KMS-11 (cell line): Measurements from ENCODE around the gene PHF21A.

Source experiments
- H2AFZ ChIP-seq: fragments of 200-600 bp; sonication (generic); 2 replicates; pipeline ENCODE4 v1.6.1; 2016; ENCODE audit warnings: antibody characterized with exemption, mixed run types, low read depth
- H3K27ac ChIP-seq: fragments of 200-600 bp; sonication (generic); 2 replicates; pipeline ENCODE4 v1.6.1; 2016; ENCODE audit warnings: mild to moderate bottlenecking, mixed run types
- H3K27me3 ChIP-seq: fragments of 200-600 bp; sonication (generic); 2 replicates; pipeline ENCODE4 v1.6.1; 2017; ENCODE audit warnings: mild to moderate bottlenecking, low read depth, mixed run types, moderate library complexity; ENCODE audit not compliant: insufficient read depth
- H3K36me3 ChIP-seq: fragments of 200-600 bp; sonication (generic); 2 replicates; pipeline ENCODE4 v1.6.1; 2017; ENCODE audit warnings: mild to moderate bottlenecking, mixed run types; ENCODE audit not compliant: insufficient read depth
- H3K4me1 ChIP-seq: fragments of 200-600 bp; sonication (generic); 2 replicates; pipeline ENCODE4 v1.6.1; 2016; ENCODE audit warnings: mild to moderate bottlenecking, low read depth, mixed run types; ENCODE audit not compliant: poor library complexity, severe bottlenecking
- H3K4me2 ChIP-seq: fragments of 200-600 bp; sonication (generic); 2 replicates; pipeline ENCODE4 v1.7.0; 2016; ENCODE audit warnings: mild to moderate bottlenecking, mixed run types
- H3K4me3 ChIP-seq: fragments of 200-600 bp; sonication (generic); IDR thresholded peaks from 2 replicates; pipeline ENCODE4 v1.6.1; 2017; ENCODE audit warnings: low read depth, low read length, mixed read lengths; ENCODE audit not compliant: insufficient read depth
- H3K79me2 ChIP-seq: fragments of 200-600 bp; sonication (generic); 2 replicates; pipeline ENCODE4 v1.6.1; 2016; ENCODE audit warnings: low read depth, mixed run types; ENCODE audit not compliant: insufficient read depth
- H3K9ac ChIP-seq: fragments of 200-600 bp; sonication (generic); 2 replicates; pipeline ENCODE4 v1.6.1; 2016; ENCODE audit warnings: mild to moderate bottlenecking, mixed run types
- H4K20me1 ChIP-seq: fragments of 200-600 bp; sonication (generic); 2 replicates; pipeline ENCODE4 v1.6.1; 2016; ENCODE audit warnings: mild to moderate bottlenecking, mixed run types; ENCODE audit not compliant: insufficient read depth
- TF ChIP-seq, protein P1 (sequence below): fragments of 200-600 bp; sonication (generic); conservative IDR thresholded peaks from 2 replicates; pipeline ENCODE4 v1.6.1; 2017; ENCODE audit warnings: low read depth, mild to moderate bottlenecking, antibody characterized with exemption, low read length, moderate library complexity, mixed read lengths

The PHF21A gene

DNA sequence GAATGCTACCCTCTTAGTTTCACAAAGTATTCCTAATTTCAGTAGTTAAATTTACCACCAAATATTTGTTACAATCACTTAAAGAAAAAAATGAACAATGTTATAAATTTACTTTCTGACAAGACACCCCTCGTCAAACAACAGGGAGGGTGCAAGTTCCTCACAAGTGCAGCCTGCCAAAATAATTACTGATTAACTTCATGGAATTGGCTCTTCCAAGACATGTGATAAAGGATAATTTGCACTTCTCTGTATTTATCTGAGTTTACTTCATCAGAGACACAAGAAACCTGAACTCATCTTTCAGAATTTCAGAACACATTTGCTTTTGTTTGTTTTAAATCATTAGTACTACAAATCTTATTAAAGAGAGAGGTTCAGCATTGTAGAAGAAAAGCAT is 132.3 kb downstream of the PHF21A start:
- H3K4me1 ChIP-seq, result peaks cover 14% of the 10 kb centered on the region
- H3K4me3 ChIP-seq, result no peak overlapping the region
- no peaks in the 10 kb centered on the region for H4K20me1 ChIP-seq
- H3K79me2 ChIP-seq, result no peaks in the 10 kb centered on the region
- H2AFZ ChIP-seq, result no peak overlapping the region
- H3K36me3 ChIP-seq, result no peaks in the 10 kb centered on the region
- H3K27ac ChIP-seq, result no peak overlapping the region
- no peak overlapping the region for H3K9ac ChIP-seq
- no peak overlapping the region for H3K4me2 ChIP-seq
- TF ChIP-seq, protein P1, sequence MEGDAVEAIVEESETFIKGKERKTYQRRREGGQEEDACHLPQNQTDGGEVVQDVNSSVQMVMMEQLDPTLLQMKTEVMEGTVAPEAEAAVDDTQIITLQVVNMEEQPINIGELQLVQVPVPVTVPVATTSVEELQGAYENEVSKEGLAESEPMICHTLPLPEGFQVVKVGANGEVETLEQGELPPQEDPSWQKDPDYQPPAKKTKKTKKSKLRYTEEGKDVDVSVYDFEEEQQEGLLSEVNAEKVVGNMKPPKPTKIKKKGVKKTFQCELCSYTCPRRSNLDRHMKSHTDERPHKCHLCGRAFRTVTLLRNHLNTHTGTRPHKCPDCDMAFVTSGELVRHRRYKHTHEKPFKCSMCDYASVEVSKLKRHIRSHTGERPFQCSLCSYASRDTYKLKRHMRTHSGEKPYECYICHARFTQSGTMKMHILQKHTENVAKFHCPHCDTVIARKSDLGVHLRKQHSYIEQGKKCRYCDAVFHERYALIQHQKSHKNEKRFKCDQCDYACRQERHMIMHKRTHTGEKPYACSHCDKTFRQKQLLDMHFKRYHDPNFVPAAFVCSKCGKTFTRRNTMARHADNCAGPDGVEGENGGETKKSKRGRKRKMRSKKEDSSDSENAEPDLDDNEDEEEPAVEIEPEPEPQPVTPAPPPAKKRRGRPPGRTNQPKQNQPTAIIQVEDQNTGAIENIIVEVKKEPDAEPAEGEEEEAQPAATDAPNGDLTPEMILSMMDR, result no peak
- no peaks in the 10 kb centered on the region for H3K27me3 ChIP-seq

DNA sequence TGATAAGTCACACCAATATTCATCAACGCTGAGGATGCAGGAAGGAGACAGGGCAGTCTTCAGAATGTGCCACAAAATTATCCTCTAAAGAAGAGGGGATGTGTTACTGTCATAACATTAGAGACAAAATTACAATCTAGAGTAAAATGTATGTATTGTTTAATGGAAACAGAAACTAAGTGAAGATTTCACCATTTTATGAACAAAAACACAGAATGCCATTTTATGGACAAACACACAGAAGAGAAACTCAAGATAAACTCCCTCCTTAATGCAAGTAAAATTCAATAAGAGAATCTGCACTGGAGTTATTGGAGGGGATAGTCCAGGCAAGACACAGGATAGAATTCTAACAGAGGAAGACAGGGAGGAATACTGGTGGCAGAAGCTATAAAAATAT is 136.0 kb downstream of the PHF21A start:
- no peak overlapping the region for H3K27ac ChIP-seq
- no peak overlapping the region for H3K4me3 ChIP-seq
- no peaks in the 10 kb centered on the region for H3K27me3 ChIP-seq
- no peaks in the 10 kb centered on the region for H3K4me1 ChIP-seq
- no peaks in the 10 kb centered on the region; the same call in 1 of the 2 replicates for H3K79me2 ChIP-seq
- H3K36me3 ChIP-seq, result no peaks in the 10 kb centered on the region
- H3K9ac ChIP-seq, result no peak overlapping the region
- no peak overlapping the region for H3K4me2 ChIP-seq
- no peak overlapping the region for H2AFZ ChIP-seq
- TF ChIP-seq, protein P1, result no peak
- H4K20me1 ChIP-seq, result no peaks in the 10 kb centered on the region

GRCh38 chr11:45984192-45984591 is 137.1 kb downstream of the PHF21A start:
- H3K4me1 ChIP-seq, result no peaks in the 10 kb centered on the region
- no peaks in the 10 kb centered on the region; the same call in 1 of the 2 replicates for H3K79me2 ChIP-seq
- no peaks in the 10 kb centered on the region for H4K20me1 ChIP-seq
- no peaks in the 10 kb centered on the region for H3K36me3 ChIP-seq
- no peak overlapping the region for H2AFZ ChIP-seq
- TF ChIP-seq, protein P1, result no peak
- no peak overlapping the region for H3K9ac ChIP-seq
- no peak overlapping the region for H3K4me2 ChIP-seq
- H3K27me3 ChIP-seq, result no peaks in the 10 kb centered on the region
- H3K4me3 ChIP-seq, result no peak overlapping the region
- H3K27ac ChIP-seq, result no peak overlapping the region

GRCh38 chr11:45983471-45983845 is 137.8 kb downstream of the PHF21A start:
- Histone ChIP-seq H3K27ac (no peak overlapping the region), H4K20me1 (no peaks in the 10 kb centered on the region), H3K27me3 (no peaks in the 10 kb centered on the region), H3K9ac (no peak overlapping the region), H3K36me3 (no peaks in the 10 kb centered on the region), H2AFZ (no peak overlapping the region), H3K4me3 (no peak overlapping the region), H3K79me2 (no peaks in the 10 kb centered on the region; the same call in 1 of the 2 replicates), H3K4me2 (no peak overlapping the region), H3K4me1 (no peaks in the 10 kb centered on the region)
- TF ChIP-seq, protein P1, result no peak
